GM19099 (cell line): ENCODE results near the gene SERPINA12.

Experiments used
- POLR2A ChIP-seq: IDR thresholded peaks from 3 replicates; pipeline ENCODE4 v1.6.1; 2011; ENCODE audit warnings: low read depth; ENCODE audit not compliant: insufficient read length; ENCODE audit errors: extremely low read depth

The SERPINA12 gene

GRCh38 chr14:94461526-94462218 is 47.6 kb downstream of the SERPINA12 start:
- no peak for TF ChIP-seq POLR2A

GRCh38 chr14:94460631-94461416 is 48.4 kb downstream of the SERPINA12 start:
- no peak for TF ChIP-seq POLR2A

- TF ChIP-seq POLR2A: no peak
Observed at GRCh38 chr14:94458558-94459205, 50.6 kb downstream of the SERPINA12 start.

GRCh38 chr14:94458096-94458495 is 51.2 kb downstream of the SERPINA12 start:
- no peak for TF ChIP-seq POLR2A

GRCh38 chr14:94455928-94456327 is 53.3 kb downstream of the SERPINA12 start:
- TF ChIP-seq POLR2A: no peak

- TF ChIP-seq POLR2A: no peak
Observed at GRCh38 chr14:94451826-94452225, 57.4 kb downstream of the SERPINA12 start.

- TF ChIP-seq POLR2A: no peak
Observed at GRCh38 chr14:94451091-94451771, 58.0 kb downstream of the SERPINA12 start.

GRCh38 chr14:94450722-94451090 is 58.6 kb downstream of the SERPINA12 start:
- no peak for TF ChIP-seq POLR2A

- TF ChIP-seq POLR2A: no peak
Observed at GRCh38 chr14:94449930-94450329, 59.3 kb downstream of the SERPINA12 start.

GRCh38 chr14:94448071-94448808 is 61.0 kb downstream of the SERPINA12 start:
- no peak for TF ChIP-seq POLR2A

- TF ChIP-seq POLR2A: no peak
Observed at GRCh38 chr14:94447206-94447605, 62.1 kb downstream of the SERPINA12 start.

- TF ChIP-seq POLR2A: no peak
Observed at GRCh38 chr14:94446126-94446525, 63.1 kb downstream of the SERPINA12 start.

GRCh38 chr14:94445003-94445402 is 64.3 kb downstream of the SERPINA12 start:
- TF ChIP-seq POLR2A: no peak

GRCh38 chr14:94441531-94442205 is 67.6 kb downstream of the SERPINA12 start:
- no peak for TF ChIP-seq POLR2A
